Left ventricle myocardium superior (tissue), 1 donor: Measurements from ENCODE around the gene MYL12A. TPM values are rescaled to one million over a fixed set of nuclear protein-coding genes. Genes with fewer than 3 reads are reported as not detected.
"Not testable (repeated sequence)": the region's sequence is repeated elsewhere in the genome, so short reads cannot be mapped to it uniquely, and the experiment has no call there.

Source experiments
- ATAC-seq: fragments of 200-7000 bp; cut with Tn5 transposase; one replicate; pipeline ENCODE4 v1.9.1; 2020; ENCODE audit warnings: mild to moderate bottlenecking, moderate library complexity
- DNase-seq: peaks from one replicate; pipeline ENCODE4 v3.0.0-alpha.2; 2020
- intact Hi-C: fragments of 100-400 bp; cut with micrococcal nuclease; formaldehyde crosslinking; loops from one replicate; pipeline ENCODE4 v1.11.0; 2022
- total RNA-seq: library from RNA; stranded (reverse); fragmentation: NEBNext Ultra II Directional; extraction: Animal tissue kit (Norgen Biotek cat#: 25700); gene quantifications from one replicate; pipeline ENCODE4 v1.2.1, GENCODE V29; 2021
- donor health status: DM: no; HTN: yes; CAD: no; lungs with severe emphysema.

Gene MYL12A
- total RNA-seq, 1 donor from 2014 or later = 1,328 TPM

GRCh38 chr18:3269241-3269913, 21.8 kb downstream of the MYL12A start:
- ATAC-seq (no peak), DNase-seq (no peak)
- intact Hi-C loops = no loop called here

- DNase-seq (no peak), ATAC-seq (no peak)
- intact Hi-C loops = loop anchor here (10.0 kb wide), 2 partner anchors 325 to 725 kb away; no protein-coding TSS in a partner anchor
Observed at GRCh38 chr18:3269914-3270299, 22.3 kb downstream of the MYL12A start.

GRCh38 chr18:3273042-3273441, 25.4 kb downstream of the MYL12A start:
- intact Hi-C loops = loop anchor here (10.0 kb wide), 2 partner anchors 322 to 722 kb away; no protein-coding TSS in a partner anchor

GRCh38 chr18:3277643-3278213, 30.1 kb downstream of the MYL12A start:
- intact Hi-C loops = loop anchor here (10.0 kb wide), 2 partner anchors 317 to 717 kb away; no protein-coding TSS in a partner anchor
- DNase-seq, ATAC-seq: not testable (repeated sequence)

More at GRCh38 chr18:3273042-3273441, 25.4 kb downstream of the MYL12A start:
- no peak for ATAC-seq
- DNase-seq = no peak

- no peak for ATAC-seq
- intact Hi-C loops = loop anchor here (5.0 to 10.0 kb wide), 3 partner anchors 178 to 715 kb away; no protein-coding TSS in a partner anchor
Observed at GRCh38 chr18:3279201-3280185, 31.9 kb downstream of the MYL12A start.

GRCh38 chr18:3281456-3282400, 34.1 kb downstream of the MYL12A start:
- DNase-seq (no peak), ATAC-seq (peak; percentile 85)
- intact Hi-C loops = loop anchor here (1.0 to 5.0 kb wide), 2 partner anchors 176 to 385 kb away; no protein-coding TSS in a partner anchor

More at GRCh38 chr18:3279201-3280185, 31.9 kb downstream of the MYL12A start:
- no peak for DNase-seq

GRCh38 chr18:3283253-3283863, 35.8 kb downstream of the MYL12A start:
- no peak for DNase-seq
- no peak for ATAC-seq
- intact Hi-C loops = loop anchor here (5.0 kb wide), 1 partner anchor 174 kb away; no protein-coding TSS in a partner anchor

GRCh38 chr18:3283908-3284307, 36.3 kb downstream of the MYL12A start:
- ATAC-seq (no peak), DNase-seq (no peak)
- intact Hi-C loops = loop anchor here (5.0 kb wide), 1 partner anchor 173 kb away; no protein-coding TSS in a partner anchor

- intact Hi-C loops = loop anchor here (5.0 kb wide), 1 partner anchor 173 kb away; no protein-coding TSS in a partner anchor
- ATAC-seq (no peak), DNase-seq (no peak)
Observed at GRCh38 chr18:3284501-3284900, 36.9 kb downstream of the MYL12A start.

GRCh38 chr18:3286159-3286558, 38.6 kb downstream of the MYL12A start:
- intact Hi-C loops = no loop called here
- DNase-seq (no peak), ATAC-seq (no peak)

GRCh38 chr18:3293196-3293951, 45.8 kb downstream of the MYL12A start:
- DNase-seq (no peak), ATAC-seq (no peak)
- intact Hi-C loops = loop anchor here (10.0 kb wide), 1 partner anchor 711 kb away; no protein-coding TSS in a partner anchor

GRCh38 chr18:3294435-3295080, 47.0 kb downstream of the MYL12A start:
- ATAC-seq (no peak), DNase-seq (no peak)
- intact Hi-C loops = loop anchor here (10.0 kb wide), 1 partner anchor 710 kb away; no protein-coding TSS in a partner anchor

GRCh38 chr18:3297025-3297984, 49.7 kb downstream of the MYL12A start:
- ATAC-seq (peak; percentile 93), DNase-seq (peak; percentile 85)
- intact Hi-C loops = loop anchor here (10.0 kb wide), 1 partner anchor 707 kb away; no protein-coding TSS in a partner anchor

- intact Hi-C loops = no loop called here
- no peak for DNase-seq
- ATAC-seq = no peak
Observed at GRCh38 chr18:3304832-3305231, 57.2 kb downstream of the MYL12A start.

GRCh38 chr18:3305354-3305762, 57.8 kb downstream of the MYL12A start:
- intact Hi-C loops = no loop called here
- DNase-seq = no peak
- no peak for ATAC-seq
